Heart right ventricle (tissue), 16 donors: Measurements from ENCODE around the gene MUC20. TPM values are rescaled to one million over a fixed set of nuclear protein-coding genes. Genes with fewer than 3 reads are reported as not detected.
"Not testable (repeated sequence)": the region's sequence is repeated elsewhere in the genome, so short reads cannot be mapped to it uniquely, and the experiment has no call there.

ENCODE experiments used
- ATAC-seq, 8 donors: fragments of 200-7000 bp; cut with Tn5 transposase; one replicate each; pipeline ENCODE4 v1.9.1; 2020; ENCODE audit warnings: mild to moderate bottlenecking in 8 of 8, moderate library complexity in 8 of 8, moderate number of reproducible peaks in 1 of 8
- DNase-seq, 2 donors: peaks; one replicate each; pipeline ENCODE4 v3.0.0-alpha.2; 2020
- H3K27ac ChIP-seq, 10 donors: fragments of 200-600 bp; sonication (generic) in 2 of 10; one replicate each; pipeline versions ENCODE4 v1.5.0 to v1.8.0; 2020 to 2022; ENCODE audit warnings: mild to moderate bottlenecking in 3 of 10
- H3K27me3 ChIP-seq, 7 donors: fragments of 200-600 bp; one replicate each; pipeline ENCODE4 v1.8.0; 2021 to 2022; ENCODE audit warnings: mild to moderate bottlenecking in 2 of 7
- H3K36me3 ChIP-seq, 9 donors: fragments of 200-600 bp; sonication (generic) in 1 of 9; one replicate each; pipeline versions ENCODE4 v1.5.0 to v1.8.0; 2020 to 2022; ENCODE audit warnings: mild to moderate bottlenecking in 2 of 9
- H3K4me1 ChIP-seq, 9 donors: fragments of 200-600 bp; sonication (generic) in 1 of 9; one replicate each; pipeline versions ENCODE4 v1.5.0 to v1.8.0; 2020 to 2022; ENCODE audit warnings: mild to moderate bottlenecking in 4 of 9
- H3K4me3 ChIP-seq, 10 donors: fragments of 200-600 bp; sonication (generic) in 2 of 10; one replicate each; pipeline versions ENCODE4 v1.5.0 to v1.8.0; 2020 to 2022; ENCODE audit warnings: mild to moderate bottlenecking in 7 of 10, moderate library complexity in 2 of 10
- H3K9me3 ChIP-seq, 11 donors: fragments of 200-600 bp in 10 of 11; sonication (generic) in 2 of 11; one replicate each; pipeline versions ENCODE4 v1.5.0 to v1.8.0; 2013 to 2022; ENCODE audit warnings: mild to moderate bottlenecking in 2 of 11, control low read depth in 1 of 11, moderate library complexity in 1 of 11
- CTCF ChIP-seq, 9 donors: fragments of 200-600 bp; sonication (generic) in 2 of 9; IDR thresholded peaks; one replicate each; pipeline versions ENCODE4 v1.5.0 to v1.8.0; 2021 to 2022; ENCODE audit warnings: antibody characterized with exemption in 9 of 9, mild to moderate bottlenecking in 5 of 9, moderate library complexity in 1 of 9
- WGBS, 2 donors: extraction: QIAGEN DNeasy Blood & Tissue Kit; methylation state at CpG; one replicate each; pipeline ENCODE4 v1.1.7; 2013; ENCODE audit warnings: inconsistent platforms in 1 of 2; 5-methylcytosine and 5-hydroxymethylcytosine counted together
- intact Hi-C, 10 donors: fragments of 100-400 bp; cut with DNase I; formaldehyde crosslinking; loops; one replicate each; pipeline versions ENCODE4 v1.11.1 to v1.14.2; 2022
- polyA plus RNA-seq, 2 donors: library from polyadenylated mRNA; stranded (reverse); fragments of 200-250 nt; gene quantifications; one replicate each; pipeline ENCODE4 v1.2.3, GENCODE V29; 2013
- total RNA-seq, 10 donors: library from RNA; stranded (reverse); fragmentation: NEBNext Ultra II Directional in 3 of 10; extraction: Animal tissue kit (Norgen Biotek cat#: 25700) in 3 of 10; gene quantifications; one replicate each; pipeline versions ENCODE4 v1.2.1 to v1.2.4, GENCODE V29; 2021 to 2023
- donor health status: Arrhythmogenic right ventricular cardiomyopathy.
- donor health status: ischemic (EF 13 %, LVEDD 7.1; RV severe dilation, severe dysfunction).
- donor health status: healthy with polysubstance abuse.
- donor health status: DM: no; HTN: yes; CAD: no.
- donor health status: DM: no; HTN: no; CAD: no.
- donor health status: ischemic (EF 25% LVEDD 6.9; RV normal size, moderate dysfunction).
- donor health status: ischemic (EF 25% LVEDD 5.7; RV mildly dilated, moderate dysfunction).
- donor health status: healthy.
- donor health status: DM: yes; HTN: yes; CAD: no.
- donor health status: Ischemic cardiomyopathy.
- donor health status: ischemic (EF 35%, LVEDD 5.7; RV mildly dilated, moderate dysfunction).
- donor health status: nonischemic (EF 11% LVEDD 7.7; RV severe dilation, severe dysfunction).
- donor health status: DM: yes; HTN: yes; CAD: no.
- donor health status: PGD.
- donor health status: ischemic (EF 29% LVEDD 5.4; RV normal size, mild dysfunction).
- donor health status: nonischemic (EF 23%, LVEDD 6.1; RV moderate dilation, normal function).

MUC20 gene
- total and polyA plus RNA-seq, 12 donors: 0.36 to 7.6 (median 2.5) TPM

GRCh38 chr3:195708626-195709481, 11.9 kb upstream of the MUC20 start:
- no peak for ATAC-seq
- no peak for TF ChIP-seq CTCF (IDR thresholded peaks at IDR 0.05)
- H3K4me1 ChIP-seq: no peaks in the 10 kb centered on the region
- no peak for DNase-seq
- WGBS, 2 donors: 87 to 94% methylated on average over 6 of the region's 6 CpGs
- intact Hi-C loops: loop anchor here in 1 of 10 donors (10.0 kb wide), 1 partner anchor 84 kb away; no protein-coding TSS in a partner anchor
- no peak overlapping the region for H3K27ac ChIP-seq
- no peak overlapping the region for H3K4me3 ChIP-seq
- H3K36me3 ChIP-seq: peaks cover 0 to 37% (median 25%) of the 10 kb centered on the region in 9 donors
- no peaks in the 10 kb centered on the region for H3K27me3 ChIP-seq
- no peaks in the 10 kb centered on the region for H3K9me3 ChIP-seq

DNA sequence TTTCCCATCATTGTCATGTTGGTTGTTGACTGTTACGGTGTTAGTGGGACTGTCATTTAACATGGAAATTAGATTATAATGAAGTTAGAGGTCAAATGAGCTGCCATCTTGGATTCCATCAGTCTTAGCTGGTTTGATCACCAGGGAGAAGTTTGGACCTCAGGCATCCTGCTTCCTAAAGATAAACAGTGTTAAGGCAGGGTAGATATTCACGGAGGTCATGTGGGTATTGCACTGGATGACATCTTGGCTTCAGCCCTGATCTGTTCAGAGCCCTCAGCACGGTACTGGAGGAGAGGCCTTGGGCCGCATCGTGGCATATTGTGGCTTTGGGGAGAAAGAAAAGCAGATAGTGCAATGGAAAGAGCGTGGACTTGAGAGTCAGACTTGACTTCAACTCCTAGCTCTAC, 11.1 kb upstream of the MUC20 start:
- no peak overlapping the region for H3K4me3 ChIP-seq
- H3K27ac ChIP-seq: no peak overlapping the region
- no peaks in the 10 kb centered on the region for H3K27me3 ChIP-seq
- no peak for TF ChIP-seq CTCF (IDR thresholded peaks at IDR 0.05)
- no peaks in the 10 kb centered on the region for H3K4me1 ChIP-seq
- no peak for DNase-seq
- intact Hi-C loops: loop anchor here in 1 of 10 donors (10.0 kb wide), 1 partner anchor 85 kb away; no protein-coding TSS in a partner anchor
- peaks cover 0 to 42% (median 29%) of the 10 kb centered on the region in 9 donors for H3K36me3 ChIP-seq
- ATAC-seq: no peak
- 96% methylated on average over 6 of the region's 6 CpGs for WGBS, 2 donors
- H3K9me3 ChIP-seq: no peaks in the 10 kb centered on the region

DNA sequence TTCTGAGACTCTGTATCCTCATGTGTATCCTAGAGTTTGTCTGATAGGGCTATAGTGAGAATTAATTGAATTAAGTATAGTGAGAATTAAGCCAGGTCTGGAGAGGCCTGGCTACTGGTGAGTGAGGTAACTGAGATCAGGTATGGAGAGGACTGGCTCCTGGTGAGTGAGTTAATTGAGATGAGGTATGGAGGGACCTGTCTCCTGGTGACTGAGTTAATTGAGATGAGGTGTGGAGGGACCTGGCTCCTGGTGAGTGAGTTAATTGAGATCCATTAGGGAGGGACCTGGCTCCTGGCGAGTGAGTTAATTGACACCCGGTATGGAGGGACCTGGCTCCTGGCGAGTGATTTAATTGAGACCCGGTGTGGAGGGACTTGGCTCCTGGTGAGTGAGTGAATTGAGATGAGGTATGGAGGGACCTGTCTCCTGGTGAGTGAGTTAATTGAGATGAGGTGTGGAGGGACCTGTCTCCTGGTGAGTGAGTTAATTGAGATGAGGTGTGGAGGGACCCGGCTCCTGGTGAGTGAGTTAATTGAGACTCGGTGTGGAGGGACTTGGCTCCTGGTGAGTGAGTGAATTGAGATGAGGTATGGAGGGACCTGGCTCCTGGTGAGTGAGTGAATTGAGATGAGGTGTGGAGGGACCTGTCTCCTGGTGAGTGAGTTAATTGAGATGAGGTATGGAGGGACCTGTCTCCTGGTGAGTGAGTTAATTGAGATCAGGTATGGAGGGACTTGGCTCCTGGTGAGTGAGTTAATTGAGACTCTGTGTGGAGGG, 10.5 kb upstream of the MUC20 start:
- DNase-seq, intact Hi-C loops: not testable (repeated sequence)

DNA sequence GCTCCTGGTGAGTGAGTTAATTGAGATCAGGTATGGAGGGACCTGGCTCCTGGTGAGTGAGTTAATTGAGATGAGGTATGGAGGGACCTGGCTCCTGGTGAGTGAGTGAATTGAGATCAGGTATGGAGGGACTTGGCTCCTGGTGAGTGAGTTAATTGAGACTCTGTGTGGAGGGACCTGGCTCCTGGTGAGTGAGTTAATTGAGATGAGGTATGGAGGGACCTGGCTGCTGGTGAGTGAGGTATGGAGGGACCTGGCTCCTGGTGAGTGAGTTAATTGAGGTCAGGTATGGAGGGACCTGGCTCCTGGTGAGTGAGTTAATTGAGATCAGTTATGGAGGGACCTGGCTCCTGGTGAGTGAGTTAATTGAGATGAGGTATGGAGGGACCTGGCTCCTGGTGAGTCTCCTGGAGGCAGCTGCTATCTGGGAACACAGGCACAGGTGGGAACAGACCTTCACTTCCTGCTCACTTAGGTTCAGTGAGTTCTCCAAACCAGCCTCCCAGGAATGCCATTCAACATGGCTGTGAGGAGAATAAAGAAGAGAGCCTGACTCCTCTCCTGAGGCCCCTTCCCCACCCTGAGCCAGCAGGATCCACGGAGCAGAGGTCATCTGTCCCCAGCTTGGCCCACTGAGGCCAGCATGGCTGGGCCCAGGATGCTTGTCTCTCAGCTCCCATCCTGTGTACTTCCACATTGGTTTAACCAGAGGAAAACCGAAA, 9.5 kb upstream of the MUC20 start:
- H3K27me3 ChIP-seq, H3K9me3 ChIP-seq, H3K4me3 ChIP-seq, ATAC-seq, H3K4me1 ChIP-seq, H3K27ac ChIP-seq, DNase-seq, intact Hi-C loops: not testable (repeated sequence)
- peaks cover 0 to 57% (median 37%) of the 10 kb centered on the region in 9 donors for H3K36me3 ChIP-seq
- WGBS, 2 donors: 51 to 65% methylated on average over 2 of the region's 2 CpGs

More for the DNA sequence above, 10.5 kb upstream of the MUC20 start:
- not testable (repeated sequence) for H3K27me3 ChIP-seq, H3K27ac ChIP-seq, H3K9me3 ChIP-seq, ATAC-seq, H3K4me1 ChIP-seq, H3K4me3 ChIP-seq
- 59 to 62% methylated on average over 6 of the region's 6 CpGs for WGBS, 2 donors
- peaks cover 0 to 48% (median 36%) of the 10 kb centered on the region in 9 donors for H3K36me3 ChIP-seq
